HG02642 (cell line): ENCODE measurements around the gene MRPL34.

Experiments used
- ATAC-seq: cut with Tn5 transposase; IDR thresholded peaks from one replicate; pipeline ENCODE4 v1.9.1; 2021; ENCODE audit warnings: mild to moderate bottlenecking; ENCODE audit not compliant: unreplicated experiment, poor library complexity

The MRPL34 gene

GRCh38 chr19:17307876-17308377 is 2.3 kb downstream of the MRPL34 start:
- no peak for ATAC-seq

- ATAC-seq: peak; percentile 63
Observed at GRCh38 chr19:17309198-17309964, 3.7 kb downstream of the MRPL34 start, which contains the start of gene DDA1. Gene DDA1 (plus strand): TSS chr19:17309563. CDS start chr19:17309655, 92 bp downstream.

GRCh38 chr19:17309965-17310461 is 4.3 kb downstream of the MRPL34 start:
- ATAC-seq: no peak

GRCh38 chr19:17311455-17312188 is 6.0 kb downstream of the MRPL34 start:
- no peak for ATAC-seq

- ATAC-seq: no peak
Observed at GRCh38 chr19:17312189-17313113, 6.8 kb downstream of the MRPL34 start.

GRCh38 chr19:17314007-17314593 is 8.4 kb downstream of the MRPL34 start:
- no peak for ATAC-seq

GRCh38 chr19:17318966-17319365 is 13.3 kb downstream of the MRPL34 start:
- no peak for ATAC-seq

GRCh38 chr19:17319473-17320238 is 14.0 kb downstream of the MRPL34 start:
- no peak for ATAC-seq

- no peak for ATAC-seq
Observed at GRCh38 chr19:17320435-17320834, 14.8 kb downstream of the MRPL34 start.

GRCh38 chr19:17321655-17322489 is 16.2 kb downstream of the MRPL34 start:
- ATAC-seq: no peak

GRCh38 chr19:17322854-17323253 is 17.2 kb downstream of the MRPL34 start:
- no peak for ATAC-seq

- no peak for ATAC-seq
Observed at GRCh38 chr19:17323300-17323963, 17.8 kb downstream of the MRPL34 start.

- no peak for ATAC-seq
Observed at GRCh38 chr19:17323964-17324332, 18.3 kb downstream of the MRPL34 start.

GRCh38 chr19:17324357-17325114 is 18.9 kb downstream of the MRPL34 start:
- no peak for ATAC-seq

- no peak for ATAC-seq
Observed at GRCh38 chr19:17325133-17325532, 19.5 kb downstream of the MRPL34 start.

GRCh38 chr19:17325881-17326594 is 20.4 kb downstream of the MRPL34 start:
- ATAC-seq: no peak
